Measurements from ENCODE around the gene TRAM2. TPM values are rescaled to one million over a fixed set of nuclear protein-coding genes. Genes with fewer than 3 reads are reported as not detected.
A peak's percentile ranks its signal among the peaks of the same experiment; 100 is the strongest.

Gene TRAM2
- total and polyA plus RNA-seq, 2 donors from 2014 or later: 4.5 to 20.7 TPM

GRCh38 chr6:52511572-52512151 lies 65.2 kb downstream of the TRAM2 start:
- H3K36me3 ChIP-seq (ENCODE audit: control insufficient read depth in 2 of 3, insufficient read depth in 3 of 3, low read length in 3 of 3): peaks cover 0 to 21% (median 11%) of the 10 kb centered on the region in 3 donors
- no peak for FAIRE-seq
- H3K9ac ChIP-seq (ENCODE audit: low read length in 3 of 3): no peak overlapping the region

GRCh38 chr6:52511163-52511562 lies 65.7 kb downstream of the TRAM2 start:
- no peak for DNase-seq
- no peaks in the 10 kb centered on the region for H3K27me3 ChIP-seq (ENCODE audit: control insufficient read depth, insufficient read depth, low read length)
- no peak overlapping the region for H3K27ac ChIP-seq (ENCODE audit: low read depth in 2 of 2, low read length in 2 of 2)
- intact Hi-C loops (cut with DNase I): no loop called here
- no peak overlapping the region for H3K4me3 ChIP-seq (ENCODE audit: low read length in 3 of 3)
- no peak overlapping the region for H3K9ac ChIP-seq (ENCODE audit: low read length in 3 of 3)
- FAIRE-seq: no peak
- TF ChIP-seq, protein P1, sequence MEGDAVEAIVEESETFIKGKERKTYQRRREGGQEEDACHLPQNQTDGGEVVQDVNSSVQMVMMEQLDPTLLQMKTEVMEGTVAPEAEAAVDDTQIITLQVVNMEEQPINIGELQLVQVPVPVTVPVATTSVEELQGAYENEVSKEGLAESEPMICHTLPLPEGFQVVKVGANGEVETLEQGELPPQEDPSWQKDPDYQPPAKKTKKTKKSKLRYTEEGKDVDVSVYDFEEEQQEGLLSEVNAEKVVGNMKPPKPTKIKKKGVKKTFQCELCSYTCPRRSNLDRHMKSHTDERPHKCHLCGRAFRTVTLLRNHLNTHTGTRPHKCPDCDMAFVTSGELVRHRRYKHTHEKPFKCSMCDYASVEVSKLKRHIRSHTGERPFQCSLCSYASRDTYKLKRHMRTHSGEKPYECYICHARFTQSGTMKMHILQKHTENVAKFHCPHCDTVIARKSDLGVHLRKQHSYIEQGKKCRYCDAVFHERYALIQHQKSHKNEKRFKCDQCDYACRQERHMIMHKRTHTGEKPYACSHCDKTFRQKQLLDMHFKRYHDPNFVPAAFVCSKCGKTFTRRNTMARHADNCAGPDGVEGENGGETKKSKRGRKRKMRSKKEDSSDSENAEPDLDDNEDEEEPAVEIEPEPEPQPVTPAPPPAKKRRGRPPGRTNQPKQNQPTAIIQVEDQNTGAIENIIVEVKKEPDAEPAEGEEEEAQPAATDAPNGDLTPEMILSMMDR (IDR thresholded peaks at IDR 0.05; ENCODE audit: borderline replicate concordance, extremely low read depth, insufficient read depth): no peak
- H3K9me3 ChIP-seq (ENCODE audit: control insufficient read depth in 2 of 3, insufficient read depth in 1 of 3, low read length in 3 of 3): no peaks in the 10 kb centered on the region
- H3K36me3 ChIP-seq (ENCODE audit: control insufficient read depth in 2 of 3, insufficient read depth in 3 of 3, low read length in 3 of 3): peaks cover 3 to 21% (median 13%) of the 10 kb centered on the region in 3 donors
- peaks cover 0 to 7% (median 0%) of the 10 kb centered on the region in 3 donors for H3K4me1 ChIP-seq (ENCODE audit: control insufficient read depth in 2 of 3, insufficient read depth in 2 of 3, low read depth in 1 of 3, low read length in 3 of 3)

More at GRCh38 chr6:52511572-52512151, 65.2 kb downstream of the TRAM2 start:
- no peak overlapping the region for H3K4me3 ChIP-seq (ENCODE audit: low read length in 3 of 3)
- H3K9me3 ChIP-seq (ENCODE audit: control insufficient read depth in 2 of 3, insufficient read depth in 1 of 3, low read length in 3 of 3): no peaks in the 10 kb centered on the region
- H3K27ac ChIP-seq (ENCODE audit: low read depth in 2 of 2, low read length in 2 of 2): peak overlapping the region; percentile 70 to 81
- peaks cover 0 to 7% (median 0%) of the 10 kb centered on the region in 3 donors for H3K4me1 ChIP-seq (ENCODE audit: control insufficient read depth in 2 of 3, insufficient read depth in 2 of 3, low read depth in 1 of 3, low read length in 3 of 3)
- DNase-seq: no peak
- no peaks in the 10 kb centered on the region for H3K27me3 ChIP-seq (ENCODE audit: control insufficient read depth, insufficient read depth, low read length)
- intact Hi-C loops (cut with DNase I): no loop called here
- TF ChIP-seq, protein P1 (IDR thresholded peaks at IDR 0.05; ENCODE audit: borderline replicate concordance, extremely low read depth, insufficient read depth): no peak

GRCh38 chr6:52510213-52510562 lies 66.7 kb downstream of the TRAM2 start:
- no peak overlapping the region for H3K9ac ChIP-seq (ENCODE audit: low read length in 3 of 3)

More at GRCh38 chr6:52510213-52510562, 66.7 kb downstream of the TRAM2 start:
- FAIRE-seq (no peak), DNase-seq (no peak)
- no peaks in the 10 kb centered on the region for H3K27me3 ChIP-seq (ENCODE audit: control insufficient read depth, insufficient read depth, low read length)
- H3K36me3 ChIP-seq (ENCODE audit: control insufficient read depth in 2 of 3, insufficient read depth in 3 of 3, low read length in 3 of 3): peaks cover 3 to 13% (median 13%) of the 10 kb centered on the region in 3 donors
- peaks cover 0 to 7% (median 0%) of the 10 kb centered on the region in 3 donors for H3K4me1 ChIP-seq (ENCODE audit: control insufficient read depth in 2 of 3, insufficient read depth in 2 of 3, low read depth in 1 of 3, low read length in 3 of 3)
- TF ChIP-seq, protein P1 (IDR thresholded peaks at IDR 0.05; ENCODE audit: borderline replicate concordance, extremely low read depth, insufficient read depth): no peak
- H3K27ac ChIP-seq (ENCODE audit: low read depth in 2 of 2, low read length in 2 of 2): no peak overlapping the region
- no peaks in the 10 kb centered on the region for H3K9me3 ChIP-seq (ENCODE audit: control insufficient read depth in 2 of 3, insufficient read depth in 1 of 3, low read length in 3 of 3)
- intact Hi-C loops (cut with DNase I): no loop called here
- no peak overlapping the region for H3K4me3 ChIP-seq (ENCODE audit: low read length in 3 of 3)
